ENCODE results near the gene MEAF6.
"Not testable (repeated sequence)": the region's sequence is repeated elsewhere in the genome, so short reads cannot be mapped to it uniquely, and the experiment has no call there.

The MEAF6 gene

GRCh38 chr1:37502791-37503190 is 11.8 kb downstream of the MEAF6 start:
- not testable (repeated sequence) for H3K4me3 Mint-ChIP-seq
- Mint-ChIP-seq H3K36me3 (peaks cover 97% of the 10 kb centered on the region), H3K27ac (peak overlapping the region; percentile 52)

GRCh38 chr1:37502104-37502503 is 12.5 kb downstream of the MEAF6 start:
- H3K9me3 Mint-ChIP-seq: no peaks in the 10 kb centered on the region
- ATAC-seq: no peak
- H3K4me1 Mint-ChIP-seq: no peaks in the 10 kb centered on the region
- no peak overlapping the region for H3K4me3 Mint-ChIP-seq
- peak overlapping the region; percentile 52 for H3K27ac Mint-ChIP-seq
- H3K36me3 Mint-ChIP-seq: peaks cover 94% of the 10 kb centered on the region
- no peak for DNase-seq (ENCODE audit: low spot score in 2 of 2)

More at GRCh38 chr1:37502791-37503190, 11.8 kb downstream of the MEAF6 start:
- not testable (repeated sequence) for DNase-seq (ENCODE audit: low spot score in 2 of 2); H3K4me1 Mint-ChIP-seq; H3K9me3 Mint-ChIP-seq; ATAC-seq

GRCh38 chr1:37501661-37502060 is 12.9 kb downstream of the MEAF6 start:
- DNase-seq (ENCODE audit: low spot score in 2 of 2) (no peak), ATAC-seq (no peak)
- no peaks in the 10 kb centered on the region for H3K9me3 Mint-ChIP-seq
- H3K4me1 Mint-ChIP-seq: no peaks in the 10 kb centered on the region
- peak overlapping the region; percentile 52 for H3K27ac Mint-ChIP-seq
- H3K4me3 Mint-ChIP-seq: no peak overlapping the region
- peaks cover 94% of the 10 kb centered on the region for H3K36me3 Mint-ChIP-seq

- DNase-seq (ENCODE audit: low spot score in 2 of 2): no peak
- peaks cover under 1% of the 10 kb centered on the region for H3K4me1 Mint-ChIP-seq
- peak overlapping the region; percentile 80 for H3K27ac Mint-ChIP-seq
- H3K4me3 Mint-ChIP-seq: no peak overlapping the region
- peaks cover 94% of the 10 kb centered on the region for H3K36me3 Mint-ChIP-seq
- ATAC-seq: no peak
- no peaks in the 10 kb centered on the region for H3K9me3 Mint-ChIP-seq
Observed at GRCh38 chr1:37498872-37499617, 15.5 kb downstream of the MEAF6 start.

GRCh38 chr1:37497832-37498231 is 16.7 kb downstream of the MEAF6 start:
- peaks cover 94% of the 10 kb centered on the region for H3K36me3 Mint-ChIP-seq
- DNase-seq (ENCODE audit: low spot score in 2 of 2): no peak
- no peaks in the 10 kb centered on the region for H3K9me3 Mint-ChIP-seq
- no peak overlapping the region for H3K27ac Mint-ChIP-seq
- H3K4me1 Mint-ChIP-seq: peaks cover 12% of the 10 kb centered on the region
- ATAC-seq: no peak
- H3K4me3 Mint-ChIP-seq: no peak overlapping the region

- no peak for DNase-seq (ENCODE audit: low spot score in 2 of 2)
- H3K4me3 Mint-ChIP-seq: no peak overlapping the region
- no peak overlapping the region for H3K27ac Mint-ChIP-seq
- H3K4me1 Mint-ChIP-seq: peaks cover 14% of the 10 kb centered on the region
- no peak for ATAC-seq
- peaks cover 94% of the 10 kb centered on the region for H3K36me3 Mint-ChIP-seq
- H3K9me3 Mint-ChIP-seq: no peaks in the 10 kb centered on the region
Observed at GRCh38 chr1:37495875-37496274, 18.7 kb downstream of the MEAF6 start.

GRCh38 chr1:37493336-37494098 is 21.0 kb downstream of the MEAF6 start:
- Mint-ChIP-seq H3K36me3 (peaks cover 90% of the 10 kb centered on the region), H3K4me3 (peak overlapping the region; percentile 1), H3K4me1 (peaks cover 14% of the 10 kb centered on the region), H3K9me3 (no peaks in the 10 kb centered on the region), H3K27ac (peak overlapping the region; percentile 83)
- peak; percentile 93 for ATAC-seq
- no peak for DNase-seq (ENCODE audit: low spot score in 2 of 2)

- Mint-ChIP-seq H3K36me3 (peaks cover 95% of the 10 kb centered on the region), H3K9me3 (no peaks in the 10 kb centered on the region), H3K4me3 (no peak overlapping the region), H3K4me1 (peaks cover 22% of the 10 kb centered on the region), H3K27ac (peak overlapping the region; percentile 81)
- ATAC-seq (no peak), DNase-seq (ENCODE audit: low spot score in 2 of 2) (no peak)
Observed at GRCh38 chr1:37487619-37487984, 27.0 kb downstream of the MEAF6 start.

GRCh38 chr1:37486680-37487618 is 27.6 kb downstream of the MEAF6 start:
- no peak overlapping the region for H3K4me3 Mint-ChIP-seq
- H3K9me3 Mint-ChIP-seq: no peaks in the 10 kb centered on the region
- DNase-seq (ENCODE audit: low spot score in 2 of 2) (peak; percentile 81 to 91), ATAC-seq (peak; percentile 76)
- H3K27ac Mint-ChIP-seq: peak overlapping the region; percentile 81
- peaks cover 95% of the 10 kb centered on the region for H3K36me3 Mint-ChIP-seq
- peaks cover 28% of the 10 kb centered on the region for H3K4me1 Mint-ChIP-seq

GRCh38 chr1:37485902-37486679 is 28.5 kb downstream of the MEAF6 start:
- peaks cover 37% of the 10 kb centered on the region for H3K4me1 Mint-ChIP-seq
- peaks cover 95% of the 10 kb centered on the region for H3K36me3 Mint-ChIP-seq
- ATAC-seq (no peak), DNase-seq (ENCODE audit: low spot score in 2 of 2) (no peak)
- H3K9me3 Mint-ChIP-seq: no peaks in the 10 kb centered on the region
- H3K27ac Mint-ChIP-seq: peak overlapping the region; percentile 81
- H3K4me3 Mint-ChIP-seq: no peak overlapping the region

- H3K4me1 Mint-ChIP-seq: peaks cover 49% of the 10 kb centered on the region
- peaks cover 99% of the 10 kb centered on the region for H3K36me3 Mint-ChIP-seq
- H3K9me3 Mint-ChIP-seq: no peaks in the 10 kb centered on the region
- peak overlapping the region; percentile 81 for H3K27ac Mint-ChIP-seq
- no peak for ATAC-seq
- no peak for DNase-seq (ENCODE audit: low spot score in 2 of 2)
- no peak overlapping the region for H3K4me3 Mint-ChIP-seq
Observed at GRCh38 chr1:37484325-37485051, 30.1 kb downstream of the MEAF6 start.

GRCh38 chr1:37483785-37484184 is 30.8 kb downstream of the MEAF6 start:
- Mint-ChIP-seq H3K27ac (peak overlapping the region; percentile 81), H3K9me3 (no peaks in the 10 kb centered on the region), H3K4me1 (peaks cover 56% of the 10 kb centered on the region), H3K36me3 (peaks cover 99% of the 10 kb centered on the region), H3K4me3 (no peak overlapping the region)
- no peak for DNase-seq (ENCODE audit: low spot score in 2 of 2)
- no peak for ATAC-seq

GRCh38 chr1:37482796-37483744 is 31.5 kb downstream of the MEAF6 start:
- H3K36me3 Mint-ChIP-seq: peaks cover 99% of the 10 kb centered on the region
- no peak for DNase-seq (ENCODE audit: low spot score in 2 of 2)

More at GRCh38 chr1:37482796-37483744, 31.5 kb downstream of the MEAF6 start:
- Mint-ChIP-seq H3K4me3 (peak overlapping the region; percentile 95), H3K27ac (peak overlapping the region; percentile 87), H3K9me3 (no peaks in the 10 kb centered on the region), H3K4me1 (peaks cover 62% of the 10 kb centered on the region)
- no peak for ATAC-seq
